ENCODE results near the gene BRINP2.

Gene BRINP2

GRCh38 chr1:177164380-177165068 lies 6.2 kb upstream of the BRINP2 start, which contains the start of gene ASTN1:
ASTN1 (minus strand) TSS chr1:177164712; CDS start chr1:177164676, 36 bp downstream.
- in situ Hi-C loops (cut with MboI; ENCODE audit: low sequenced_read_pairs): no loop called here

- in situ Hi-C loops (cut with MboI; ENCODE audit: low sequenced_read_pairs): no loop called here
These were observed 5.7 kb upstream of the BRINP2 start for GRCh38 chr1:177165069-177165439.

- in situ Hi-C loops (cut with MboI; ENCODE audit: low sequenced_read_pairs): no loop called here
These were observed 872 bp downstream of the BRINP2 start for GRCh38 chr1:177171536-177172123.

- in situ Hi-C loops (cut with MboI; ENCODE audit: low sequenced_read_pairs): no loop called here
These were observed 1.5 kb downstream of the BRINP2 start for GRCh38 chr1:177172272-177172671.

- in situ Hi-C loops (cut with MboI; ENCODE audit: low sequenced_read_pairs): no loop called here
These were observed 2.1 kb downstream of the BRINP2 start for GRCh38 chr1:177172866-177173265.

GRCh38 chr1:177173976-177174375 lies 3.2 kb downstream of the BRINP2 start:
- in situ Hi-C loops (cut with MboI; ENCODE audit: low sequenced_read_pairs): no loop called here

GRCh38 chr1:177174921-177175634 lies 4.3 kb downstream of the BRINP2 start:
- in situ Hi-C loops (cut with MboI; ENCODE audit: low sequenced_read_pairs): no loop called here

- in situ Hi-C loops (cut with MboI; ENCODE audit: low sequenced_read_pairs): no loop called here
These were observed 10.5 kb downstream of the BRINP2 start for GRCh38 chr1:177181280-177181630.

- in situ Hi-C loops (cut with MboI; ENCODE audit: low sequenced_read_pairs): no loop called here
These were observed 11.0 kb downstream of the BRINP2 start for GRCh38 chr1:177181631-177182291.

- in situ Hi-C loops (cut with MboI; ENCODE audit: low sequenced_read_pairs): no loop called here
These were observed 13.1 kb downstream of the BRINP2 start for GRCh38 chr1:177183836-177184235.

GRCh38 chr1:177185209-177185608 lies 14.5 kb downstream of the BRINP2 start:
- in situ Hi-C loops (cut with MboI; ENCODE audit: low sequenced_read_pairs): no loop called here

GRCh38 chr1:177186639-177187038 lies 15.9 kb downstream of the BRINP2 start:
- in situ Hi-C loops (cut with MboI; ENCODE audit: low sequenced_read_pairs): no loop called here

- in situ Hi-C loops (cut with MboI; ENCODE audit: low sequenced_read_pairs): no loop called here
These were observed 19.7 kb downstream of the BRINP2 start for GRCh38 chr1:177190308-177190970.

- in situ Hi-C loops (cut with MboI; ENCODE audit: low sequenced_read_pairs): no loop called here
These were observed 27.5 kb downstream of the BRINP2 start for GRCh38 chr1:177198243-177198642.

GRCh38 chr1:177200290-177200689 lies 29.5 kb downstream of the BRINP2 start:
- in situ Hi-C loops (cut with MboI; ENCODE audit: low sequenced_read_pairs): no loop called here

- in situ Hi-C loops (cut with MboI; ENCODE audit: low sequenced_read_pairs): no loop called here
These were observed 36.1 kb downstream of the BRINP2 start for GRCh38 chr1:177206831-177207355.

GRCh38 chr1:177208920-177209319 lies 38.2 kb downstream of the BRINP2 start:
- in situ Hi-C loops (cut with MboI; ENCODE audit: low sequenced_read_pairs): no loop called here

GRCh38 chr1:177209357-177209756 lies 38.6 kb downstream of the BRINP2 start:
- in situ Hi-C loops (cut with MboI; ENCODE audit: low sequenced_read_pairs): no loop called here

- in situ Hi-C loops (cut with MboI; ENCODE audit: low sequenced_read_pairs): no loop called here
These were observed 39.3 kb downstream of the BRINP2 start for GRCh38 chr1:177210071-177210470.

GRCh38 chr1:177211231-177211630 lies 40.5 kb downstream of the BRINP2 start:
- in situ Hi-C loops (cut with MboI; ENCODE audit: low sequenced_read_pairs): no loop called here

Measured in hTERT RPE-1 (cell line).